ENCODE results near the gene MYH9.

Gene MYH9

DNA sequence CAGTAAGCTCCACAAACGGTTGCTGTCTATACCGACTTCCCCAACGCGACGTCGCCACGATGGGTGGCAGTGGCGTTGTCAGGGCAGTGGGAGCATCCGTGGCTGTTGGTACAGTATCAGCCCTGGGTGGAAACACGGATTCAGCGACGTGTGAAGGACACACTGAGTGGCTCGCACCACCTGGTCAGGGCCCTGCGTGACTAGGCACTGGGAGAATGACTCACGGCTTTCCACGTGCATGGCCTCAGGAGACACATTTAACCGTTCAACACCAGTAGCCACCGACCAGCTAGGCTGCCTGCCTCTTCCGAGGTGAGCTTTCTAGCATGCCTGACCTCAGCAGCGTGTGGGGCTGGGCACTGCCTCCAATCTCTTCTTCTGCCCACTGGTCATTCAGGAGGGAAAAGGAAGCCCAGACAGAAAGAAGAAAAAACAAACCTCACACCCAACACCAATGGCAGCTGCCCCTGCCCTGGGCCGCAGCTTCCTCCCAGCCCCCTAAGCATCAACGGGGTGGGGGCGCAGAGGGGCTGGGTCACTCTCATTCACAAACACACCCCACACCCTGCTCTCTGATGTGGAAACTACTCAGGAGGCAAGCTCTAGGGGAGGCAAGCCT is 59.0 kb downstream of the MYH9 start:
- Histone ChIP-seq H3K4me3 (ENCODE audit: severe bottlenecking) (no peak overlapping the region), H3K36me3 (ENCODE audit: low read depth) (peaks cover 87% of the 10 kb centered on the region), H3K4me1 (ENCODE audit: insufficient read depth, poor library complexity, severe bottlenecking) (peaks cover 76% of the 10 kb centered on the region)

GRCh38 chr22:36327922-36328551 is 59.7 kb downstream of the MYH9 start:
- ATAC-seq (ENCODE audit: low read depth), result no peak
- no peak overlapping the region for H3K4me3 ChIP-seq (ENCODE audit: severe bottlenecking)
- peaks cover 69% of the 10 kb centered on the region for H3K4me1 ChIP-seq (ENCODE audit: insufficient read depth, poor library complexity, severe bottlenecking)
- no peak for DNase-seq (ENCODE audit: low spot score)
- H3K36me3 ChIP-seq (ENCODE audit: low read depth), result peaks cover 87% of the 10 kb centered on the region
- peak overlapping the region; percentile 100 for H3K27ac ChIP-seq (ENCODE audit: poor library complexity, severe bottlenecking)
- H3K27me3 ChIP-seq (ENCODE audit: insufficient read depth, poor library complexity, severe bottlenecking), result no peaks in the 10 kb centered on the region
- TF ChIP-seq CTCF (IDR thresholded peaks at IDR 0.05; ENCODE audit: poor library complexity, severe bottlenecking), result no peak
- no peaks in the 10 kb centered on the region for H3K9me3 ChIP-seq (ENCODE audit: severe bottlenecking)

More for the DNA sequence above, 59.0 kb downstream of the MYH9 start:
- no peaks in the 10 kb centered on the region for H3K9me3 ChIP-seq (ENCODE audit: severe bottlenecking)
- no peak for TF ChIP-seq CTCF (IDR thresholded peaks at IDR 0.05; ENCODE audit: poor library complexity, severe bottlenecking)
- peak; percentile 84 for DNase-seq (ENCODE audit: low spot score)
- ATAC-seq (ENCODE audit: low read depth), result no peak
- peak overlapping the region; percentile 100 for H3K27ac ChIP-seq (ENCODE audit: poor library complexity, severe bottlenecking)
- no peaks in the 10 kb centered on the region for H3K27me3 ChIP-seq (ENCODE audit: insufficient read depth, poor library complexity, severe bottlenecking)

GRCh38 chr22:36326178-36327161 is 61.3 kb downstream of the MYH9 start:
- Histone ChIP-seq H3K27ac (ENCODE audit: poor library complexity, severe bottlenecking) (peak overlapping the region; percentile 100), H3K4me3 (ENCODE audit: severe bottlenecking) (no peak overlapping the region), H3K4me1 (ENCODE audit: insufficient read depth, poor library complexity, severe bottlenecking) (peaks cover 53% of the 10 kb centered on the region), H3K36me3 (ENCODE audit: low read depth) (peaks cover 94% of the 10 kb centered on the region), H3K27me3 (ENCODE audit: insufficient read depth, poor library complexity, severe bottlenecking) (no peaks in the 10 kb centered on the region), H3K9me3 (ENCODE audit: severe bottlenecking) (no peaks in the 10 kb centered on the region)
- no peak for DNase-seq (ENCODE audit: low spot score)
- no peak for TF ChIP-seq CTCF (IDR thresholded peaks at IDR 0.05; ENCODE audit: poor library complexity, severe bottlenecking)
- no peak for ATAC-seq (ENCODE audit: low read depth)

GRCh38 chr22:36325154-36326031 is 62.4 kb downstream of the MYH9 start:
- Histone ChIP-seq H3K4me3 (ENCODE audit: severe bottlenecking) (no peak overlapping the region), H3K27me3 (ENCODE audit: insufficient read depth, poor library complexity, severe bottlenecking) (no peaks in the 10 kb centered on the region), H3K27ac (ENCODE audit: poor library complexity, severe bottlenecking) (peak overlapping the region; percentile 100), H3K4me1 (ENCODE audit: insufficient read depth, poor library complexity, severe bottlenecking) (peaks cover 44% of the 10 kb centered on the region), H3K36me3 (ENCODE audit: low read depth) (peaks cover 96% of the 10 kb centered on the region), H3K9me3 (ENCODE audit: severe bottlenecking) (no peaks in the 10 kb centered on the region)
- ATAC-seq (ENCODE audit: low read depth), result peak; percentile 60
- peak; percentile 89 for DNase-seq (ENCODE audit: low spot score)
- no peak for TF ChIP-seq CTCF (IDR thresholded peaks at IDR 0.05; ENCODE audit: poor library complexity, severe bottlenecking)
